ENCODE measurements around the gene RACGAP1.

Gene RACGAP1

DNA sequence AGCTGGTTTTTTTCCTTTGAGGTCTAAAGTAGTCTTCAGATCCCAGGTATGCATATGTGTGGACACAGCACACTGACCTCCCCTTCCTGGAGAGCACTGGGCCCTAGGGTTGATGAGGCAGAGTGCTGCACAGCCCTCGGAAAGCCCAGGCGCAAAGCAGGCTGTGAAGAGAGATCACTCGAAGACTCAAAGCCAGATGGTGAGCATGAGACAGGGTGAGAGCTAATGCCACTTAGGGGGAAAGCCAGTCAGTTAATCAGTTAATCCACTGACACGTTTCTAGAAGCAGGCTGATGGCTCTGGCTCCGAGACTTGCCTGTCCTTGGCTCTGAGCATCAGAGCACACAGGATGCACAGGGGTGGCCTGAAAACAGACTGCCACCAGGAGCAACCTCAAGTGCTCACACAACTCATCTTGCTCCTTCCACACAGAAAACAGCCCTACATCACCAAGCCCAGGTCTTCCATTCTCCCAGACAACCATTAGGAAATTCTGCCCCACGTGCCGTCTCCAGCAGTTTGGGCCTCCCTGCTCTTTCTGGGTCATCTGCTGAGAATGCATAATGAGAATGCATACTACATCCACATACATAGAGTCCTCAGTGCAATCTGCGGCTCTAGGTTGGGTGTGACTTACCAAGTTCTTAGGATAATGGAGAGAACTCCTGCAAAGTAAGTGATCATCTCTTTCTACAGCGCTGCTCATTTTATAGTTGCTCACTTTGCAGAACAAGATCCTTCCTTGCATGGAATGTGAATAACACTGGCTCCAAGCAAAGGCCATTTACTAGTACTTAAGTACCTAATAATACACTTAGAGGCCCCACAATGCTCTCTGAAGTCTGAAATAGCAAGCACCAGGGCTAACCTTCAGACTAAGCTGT, 40.6 kb downstream of the RACGAP1 start:
- DNase-seq: no peak

DNA sequence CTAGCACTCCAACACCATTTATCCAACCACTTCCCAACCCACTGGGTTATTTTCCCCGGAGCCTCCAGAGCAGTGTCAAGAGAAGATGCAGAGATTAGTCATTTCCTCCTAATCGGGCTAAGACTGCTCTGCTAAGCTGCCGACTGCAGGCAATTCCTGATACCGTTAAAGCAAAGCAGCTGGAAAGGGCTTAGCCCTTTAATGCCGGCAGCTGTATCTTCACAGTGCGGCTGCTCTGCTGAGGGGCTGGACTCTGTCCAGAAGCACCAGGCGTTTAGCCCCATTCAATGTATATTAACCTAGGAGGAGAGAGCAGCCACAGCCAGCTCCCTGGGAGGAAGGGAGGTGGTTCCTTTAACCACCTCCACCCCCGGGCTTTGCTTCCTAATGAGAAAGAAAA, 41.4 kb downstream of the RACGAP1 start:
- DNase-seq: no peak

DNA sequence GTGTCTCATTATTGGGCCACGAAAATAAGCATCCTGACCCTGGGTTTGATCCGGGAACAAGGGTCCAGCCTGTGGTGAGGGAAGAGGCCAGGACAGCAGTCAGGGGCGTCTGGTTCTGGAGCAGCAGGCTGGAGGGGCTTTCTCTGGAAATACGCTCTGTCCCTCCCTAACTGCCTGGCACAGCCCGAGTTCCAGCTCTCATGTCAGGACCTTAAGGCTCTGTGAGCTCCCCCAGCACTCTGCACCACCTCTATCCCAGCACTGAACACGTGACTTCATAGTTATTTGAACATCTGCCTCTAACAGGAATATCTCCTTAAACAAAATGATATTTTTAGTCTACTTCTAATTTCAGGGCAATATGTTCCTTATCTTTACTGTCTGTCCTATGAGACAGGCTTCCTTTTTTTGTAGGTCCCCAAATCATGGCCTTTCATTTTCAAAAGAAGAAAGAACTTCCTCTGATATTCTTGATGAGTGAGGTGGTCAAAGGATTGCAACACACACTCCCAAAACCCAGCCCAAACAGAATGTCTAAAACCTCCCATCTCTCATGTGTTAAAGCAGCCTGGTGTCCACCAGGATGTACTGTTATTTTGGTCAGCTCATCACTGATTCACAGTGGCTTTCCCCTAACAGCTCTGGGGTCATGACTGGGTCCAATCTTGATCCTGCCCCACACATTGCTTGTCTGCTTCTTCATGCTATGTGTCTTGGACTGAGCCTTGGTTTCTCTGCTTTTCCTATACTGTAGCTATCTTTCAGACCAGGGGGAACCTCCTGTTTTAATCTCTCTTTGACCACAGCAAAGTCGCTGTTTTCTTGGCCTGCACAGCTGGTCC, 42.8 kb downstream of the RACGAP1 start:
- no peak for DNase-seq

- no peak for DNase-seq
Measured at GRCh38 chr12:49980501-49981349, 44.6 kb downstream of the RACGAP1 start.

GRCh38 chr12:49979791-49980190, 45.5 kb downstream of the RACGAP1 start:
- DNase-seq: no peak

GRCh38 chr12:49979016-49979586, 46.2 kb downstream of the RACGAP1 start:
- DNase-seq: no peak

- DNase-seq: no peak
Measured at GRCh38 chr12:49978125-49978524, 47.2 kb downstream of the RACGAP1 start.

- no peak for DNase-seq
Measured at GRCh38 chr12:49976557-49976956, 48.7 kb downstream of the RACGAP1 start.

DNA sequence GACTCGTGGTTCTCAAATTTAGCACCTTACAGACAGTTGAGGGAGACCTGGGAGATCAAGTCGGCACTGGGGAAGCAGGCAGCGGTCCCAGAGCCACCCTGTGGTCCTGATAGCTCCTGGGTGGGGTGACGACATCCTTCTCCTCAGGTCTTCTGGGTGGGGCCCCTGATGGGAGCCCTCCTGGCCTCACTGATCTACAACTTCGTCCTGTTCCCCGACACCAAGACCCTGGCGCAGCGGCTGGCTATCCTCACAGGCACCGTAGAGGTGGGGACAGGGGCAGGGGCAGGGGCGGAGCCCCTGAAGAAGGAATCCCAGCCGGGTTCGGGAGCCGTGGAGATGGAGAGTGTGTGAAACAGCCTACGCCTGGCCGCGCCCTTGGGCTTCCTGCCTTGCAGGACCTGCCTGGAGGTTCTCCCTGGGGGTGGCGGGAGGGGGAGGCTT, 50.0 kb downstream of the RACGAP1 start:
- DNase-seq: no peak

DNA sequence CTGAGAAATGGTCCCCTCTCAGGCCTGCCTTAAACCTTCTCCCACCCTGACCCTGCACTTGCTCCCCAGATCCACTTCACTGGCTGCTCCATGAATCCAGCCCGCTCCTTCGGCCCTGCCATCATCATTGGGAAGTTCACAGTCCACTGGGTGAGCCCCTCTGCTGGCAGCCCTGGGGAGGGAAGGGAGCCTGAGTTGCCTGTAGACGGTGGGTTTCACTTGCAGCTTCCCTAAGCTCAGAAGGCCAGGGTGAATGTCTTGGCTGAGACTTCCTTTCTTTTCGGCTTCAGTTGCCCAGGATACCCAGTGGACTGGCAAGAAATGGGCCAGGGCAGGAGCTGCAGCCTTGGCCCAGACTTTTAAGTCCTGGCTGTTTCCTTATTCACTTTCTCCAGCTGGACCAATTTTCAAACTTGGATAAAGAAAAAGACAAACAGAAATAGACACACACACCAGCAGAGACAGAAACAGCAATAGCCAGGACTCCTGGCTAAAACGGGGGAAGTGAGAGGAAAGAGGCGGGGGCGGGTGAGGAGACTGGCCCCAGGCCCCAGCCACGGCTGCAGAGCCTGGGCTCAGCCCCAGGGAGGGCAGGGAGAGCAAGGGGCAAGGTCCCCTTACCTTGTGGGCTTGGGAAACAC, 50.5 kb downstream of the RACGAP1 start:
- DNase-seq: no peak

- DNase-seq: no peak
Measured at GRCh38 chr12:49974231-49974675, 51.0 kb downstream of the RACGAP1 start.

DNA sequence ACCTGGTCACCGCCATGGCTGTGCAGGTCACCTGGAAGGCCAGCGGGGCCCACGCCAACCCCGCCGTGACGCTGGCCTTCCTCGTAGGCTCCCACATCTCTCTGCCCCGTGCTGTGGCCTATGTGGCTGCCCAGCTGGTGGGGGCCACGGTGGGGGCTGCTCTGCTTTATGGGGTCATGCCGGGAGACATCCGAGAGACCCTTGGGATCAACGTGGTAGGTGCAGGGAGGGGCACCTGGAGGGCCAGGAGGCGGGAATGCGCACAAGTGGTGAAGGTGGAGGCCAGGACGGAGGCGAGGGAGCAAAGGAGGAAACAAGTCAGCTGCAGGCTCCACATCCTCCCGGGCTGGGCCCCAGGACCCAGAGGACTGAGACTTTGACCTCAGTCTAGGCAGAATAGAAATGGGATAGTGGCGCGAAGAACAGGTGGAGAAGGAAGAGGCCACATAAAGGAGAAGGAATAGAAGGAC, 51.9 kb downstream of the RACGAP1 start:
- DNase-seq: no peak

DNA sequence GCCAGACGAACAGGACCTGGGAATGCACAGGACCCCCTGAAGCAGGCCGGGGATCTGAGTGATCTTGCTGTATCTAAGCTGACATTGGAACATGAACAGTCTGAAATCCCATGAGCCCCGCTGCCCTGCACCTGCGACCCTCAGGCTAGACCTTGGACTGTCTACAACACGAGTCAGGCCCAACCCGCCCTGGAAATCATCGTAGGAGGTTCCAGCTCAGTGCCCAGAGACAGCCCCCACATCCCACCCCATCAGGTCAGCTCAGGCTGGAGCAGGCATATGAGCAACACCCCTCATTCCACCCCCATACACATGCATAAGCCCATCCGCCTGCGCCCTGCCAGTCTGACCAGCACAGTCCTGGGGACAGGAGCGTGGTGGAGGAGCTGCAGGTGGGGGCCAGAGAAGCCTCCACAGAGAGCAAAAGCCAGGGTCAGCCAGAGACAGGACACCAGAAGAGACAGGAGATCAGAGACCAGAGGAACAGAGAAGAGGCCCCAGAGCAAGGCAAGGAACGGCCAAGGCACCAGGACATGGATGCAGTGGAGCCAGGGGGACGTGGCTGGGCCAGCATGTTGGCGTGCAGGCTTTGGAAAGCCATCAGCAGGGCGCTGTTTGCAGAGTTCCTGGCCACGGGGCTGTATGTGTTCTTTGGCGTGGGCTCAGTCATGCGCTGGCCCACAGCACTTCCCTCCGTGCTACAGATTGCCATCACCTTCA, 52.5 kb downstream of the RACGAP1 start, which contains the start of gene AQP6:
Gene AQP6 (plus strand): TSS at position 307 of the 720 bp plus-strand sequence. CDS start 227 bp downstream, at position 534.
- DNase-seq: no peak

- DNase-seq: no peak
Measured at GRCh38 chr12:49972129-49972528, 53.2 kb downstream of the RACGAP1 start.

DNA sequence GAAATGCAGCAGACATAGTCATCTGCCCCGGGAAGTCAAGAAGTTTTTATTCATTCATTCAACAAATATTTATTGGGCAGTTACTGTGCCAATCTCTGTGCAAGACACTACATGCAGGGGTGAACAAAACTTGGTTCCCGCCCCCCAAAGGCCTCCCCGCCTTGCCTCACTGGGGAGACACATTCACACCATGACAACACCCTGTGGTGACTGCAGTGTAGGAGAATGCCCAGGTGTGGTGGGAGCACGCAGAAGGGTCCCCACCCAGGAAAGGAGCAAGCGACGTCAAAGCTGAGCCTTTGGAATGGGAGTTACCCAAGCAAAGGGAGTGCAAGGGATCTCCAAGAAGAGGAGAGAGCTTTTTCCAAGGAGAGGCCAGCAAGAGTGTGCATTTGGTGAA, 54.2 kb downstream of the RACGAP1 start:
- no peak for DNase-seq

DNA sequence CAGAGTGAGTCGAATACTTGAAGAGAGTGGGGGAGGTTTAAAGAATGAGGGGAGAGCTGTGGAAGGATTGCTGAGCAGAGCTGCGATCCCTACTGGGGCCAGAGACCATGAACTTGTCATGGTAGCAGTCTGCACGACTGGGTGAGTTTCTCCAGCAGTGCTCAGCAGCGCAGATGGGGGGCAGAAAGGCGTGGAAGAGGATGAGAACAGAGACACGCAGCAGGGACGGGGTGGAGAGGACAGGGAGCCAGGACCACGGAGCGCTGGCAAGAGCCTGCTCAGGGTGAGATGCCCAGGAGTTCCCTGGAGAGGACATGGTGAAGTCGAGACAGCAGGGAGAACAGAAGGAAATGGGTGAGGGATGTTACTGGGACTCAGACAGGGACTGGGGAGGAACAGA, 54.6 kb downstream of the RACGAP1 start:
- no peak for DNase-seq

GRCh38 chr12:49969651-49970429, 55.5 kb downstream of the RACGAP1 start:
- DNase-seq: no peak

- DNase-seq: no peak
Measured at GRCh38 chr12:49969027-49969426, 56.3 kb downstream of the RACGAP1 start.

DNA sequence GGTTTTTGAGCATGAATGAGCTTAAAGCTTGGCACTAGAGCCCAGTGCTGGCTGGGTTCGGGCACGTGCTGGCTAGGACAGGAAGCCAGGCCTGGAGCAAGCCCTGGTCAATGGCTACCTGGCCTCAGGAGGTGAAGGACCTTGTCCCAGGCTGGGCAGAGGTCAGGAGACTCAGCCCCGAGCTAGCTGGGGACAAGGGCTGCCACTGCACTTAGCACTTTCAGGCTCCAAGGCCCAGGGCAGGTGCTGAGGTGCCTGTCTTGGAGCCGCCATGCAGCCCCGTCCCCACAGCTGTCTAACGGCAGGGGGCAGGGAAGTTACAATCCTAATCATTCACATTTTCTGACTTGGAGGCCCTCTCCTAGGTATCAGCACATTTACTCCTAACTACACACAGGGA, 56.8 kb downstream of the RACGAP1 start:
- no peak for DNase-seq

GRCh38 chr12:49967777-49968250, 57.5 kb downstream of the RACGAP1 start:
- no peak for DNase-seq
